NB4 (cell line): ENCODE results near the gene ARIH2.

Experiments
- CTCF ChIP-seq: IDR thresholded peaks from one replicate; pipeline ENCODE4 v1.5.1; 2012; ENCODE audit warnings: low read depth, low read length
- MAX ChIP-seq: IDR thresholded peaks from 2 replicates; pipeline ENCODE4 v1.6.1; 2011; ENCODE audit warnings: low read depth, low read length

DNA sequence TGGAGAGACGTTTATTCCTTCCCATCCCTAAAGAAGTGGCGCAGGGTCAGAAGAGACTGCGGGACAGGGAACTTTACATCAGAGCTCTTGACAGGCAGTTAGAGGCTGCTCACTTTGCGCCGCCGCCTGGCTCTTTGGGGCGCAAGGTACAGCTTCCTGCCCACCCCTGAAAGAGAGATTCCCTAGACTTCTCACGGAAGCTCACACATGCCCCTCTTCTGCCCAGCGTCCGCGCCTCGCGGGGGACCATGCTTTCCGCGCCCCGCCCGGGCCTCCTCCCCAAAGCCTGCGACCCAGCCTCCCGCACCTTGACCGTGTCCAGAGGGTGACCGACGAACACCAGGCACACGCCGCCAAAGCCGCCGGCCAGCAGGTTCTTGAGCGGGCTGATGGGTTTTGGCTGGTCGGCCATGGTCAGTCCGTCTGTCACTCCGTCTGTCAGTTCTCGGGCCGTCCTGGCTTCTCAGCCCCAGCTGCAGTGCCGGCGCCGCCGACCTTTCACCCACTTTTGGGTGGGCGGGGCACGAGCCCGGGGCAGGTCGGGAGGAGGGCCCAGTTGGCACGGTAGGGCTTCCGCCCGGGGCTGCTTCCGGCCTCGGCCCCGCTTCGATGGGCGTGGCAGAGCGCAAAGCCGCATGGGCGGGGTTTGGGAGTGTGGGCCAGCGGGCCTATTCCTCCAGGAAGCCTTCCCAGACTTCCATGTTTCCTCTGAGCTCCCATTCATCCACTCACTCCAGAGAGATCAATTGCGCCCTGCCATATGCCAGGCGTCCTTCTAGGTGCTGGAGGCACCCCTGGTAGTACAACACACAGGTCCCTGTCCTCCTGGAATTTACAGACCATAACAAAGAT is 20.0 kb upstream of the ARIH2 start, which contains the start of gene SLC25A20:
- no peak for TF ChIP-seq CTCF
- TF ChIP-seq MAX: peak; percentile 65; the same call in 1 of the 2 replicates
